ENCODE data around the gene RPL10A. TPM values are rescaled to one million over a fixed set of nuclear protein-coding genes. Genes with fewer than 3 reads are reported as not detected.

The RPL10A gene
- polyA plus RNA-seq, 3 donors = 345 to 1,242 (median 421) TPM

- Histone ChIP-seq H3K79me2 (ENCODE audit: insufficient read depth, low read length) (peaks cover 4% of the 10 kb centered on the region), H3K4me3 (replicated peaks in 1 of 3; ENCODE audit: low read depth in 2 of 3, low read length in 3 of 3) (peak overlapping the region in 2 of 3 experiments; percentile 73 to 84), H4K20me1 (ENCODE audit: insufficient read depth, low read length) (no peaks in the 10 kb centered on the region), H3K4me2 (replicated peaks; ENCODE audit: extremely low read depth, low read length, poor library complexity, severe bottlenecking) (peak overlapping the region; percentile 86), H3K9ac (ENCODE audit: insufficient read depth, low read length, poor library complexity, severe bottlenecking) (no peak overlapping the region), H3K27me3 (ENCODE audit: control insufficient read depth in 2 of 2, insufficient read depth in 2 of 2, low read length in 2 of 2) (peaks cover 0 to 7% of the 10 kb centered on the region in 2 donors), H3K4me1 (ENCODE audit: control insufficient read depth in 1 of 2, insufficient read depth in 2 of 2, low read length in 2 of 2) (peaks cover 29 to 37% of the 10 kb centered on the region in 2 donors), H3K9me3 (replicated peaks in 1 of 2; ENCODE audit: control insufficient read depth in 1 of 2, insufficient read depth in 1 of 2, low read length in 2 of 2) (no peaks in the 10 kb centered on the region), H3K36me3 (replicated peaks in 1 of 2; ENCODE audit: control insufficient read depth in 1 of 2, insufficient read depth in 2 of 2, low read length in 2 of 2) (peaks cover 0 to 15% of the 10 kb centered on the region in 2 donors), H3K27ac (ENCODE audit: low read depth in 1 of 2, low read length in 2 of 2) (no peak overlapping the region), H2AFZ (ENCODE audit: insufficient read depth, low read depth, low read length, poor library complexity, severe bottlenecking) (peak overlapping the region; percentile 82)
- Mint-ChIP-seq H3K27me3 (ENCODE audit: low read depth in 3 of 3) (peaks cover 11 to 23% (median 20%) of the 10 kb centered on the region in 3 donors), H3K9me3 (peaks cover 0 to 2% (median 0%) of the 10 kb centered on the region in 7 donors), H3K4me1 (peaks cover 36% of the 10 kb centered on the region), H3K27ac (no peak overlapping the region), H3K36me3 (peaks cover 20 to 27% of the 10 kb centered on the region in 2 donors), H3K4me3 (peak overlapping the region in 1 of 2 donors; percentile 82)
- intact Hi-C loops (cut with micrococcal nuclease) = no loop called here
- no peak for DNase-seq
- no peak for TF ChIP-seq CTCF (IDR thresholded peaks at IDR 0.05)
- 50% methylated on average over 2 of the region's 3 CpGs for WGBS (ENCODE audit: insufficient coverage)
Observed at GRCh38 chr6:35453236-35453635, 15.0 kb upstream of the RPL10A start.

DNA sequence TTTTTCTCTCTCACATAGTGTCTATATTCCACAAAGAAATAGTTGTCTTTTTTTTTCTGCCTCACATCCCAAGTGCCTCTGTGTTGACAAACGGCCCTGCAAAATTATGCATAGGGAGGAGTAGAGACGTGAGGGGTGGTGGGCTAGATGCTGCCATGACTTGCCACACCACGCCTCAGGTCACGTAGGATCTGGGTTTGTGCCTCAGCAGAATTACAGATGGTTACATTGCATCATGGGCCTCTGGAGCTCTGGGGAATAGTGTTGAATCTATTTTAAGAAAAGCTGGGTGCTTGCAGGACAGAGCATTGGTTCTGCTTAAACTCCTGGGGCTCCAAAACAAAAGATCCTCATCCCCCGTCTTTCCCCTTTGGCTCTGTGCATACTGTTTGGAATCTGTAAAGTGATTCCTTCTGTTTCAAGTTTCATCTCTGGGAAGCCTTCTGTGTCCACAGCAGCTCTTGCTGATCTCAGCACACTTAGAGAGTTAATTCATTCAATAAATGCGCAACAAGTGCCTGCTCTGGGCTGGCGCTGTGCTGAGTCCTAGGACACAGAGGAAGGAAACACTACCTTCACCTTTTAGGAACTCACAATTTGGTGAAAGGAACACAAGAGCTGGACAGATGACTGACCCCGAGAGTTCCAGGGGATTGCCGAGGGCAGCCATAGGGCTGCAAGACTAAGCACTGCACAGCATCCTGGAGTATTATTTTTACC, 13.7 kb upstream of the RPL10A start:
- intact Hi-C loops (cut with micrococcal nuclease) = no loop called here
- no peak overlapping the region for H3K4me2 ChIP-seq (replicated peaks; ENCODE audit: extremely low read depth, low read length, poor library complexity, severe bottlenecking)
- H3K4me3 Mint-ChIP-seq = peak overlapping the region in 1 of 2 donors; percentile 57
- peaks cover 29 to 37% of the 10 kb centered on the region in 2 donors for H3K4me1 ChIP-seq (ENCODE audit: control insufficient read depth in 1 of 2, insufficient read depth in 2 of 2, low read length in 2 of 2)
- H2AFZ ChIP-seq (ENCODE audit: insufficient read depth, low read depth, low read length, poor library complexity, severe bottlenecking) = no peak overlapping the region
- DNase-seq = no peak
- peaks cover 5 to 24% of the 10 kb centered on the region in 2 donors for H3K36me3 ChIP-seq (replicated peaks in 1 of 2; ENCODE audit: control insufficient read depth in 1 of 2, insufficient read depth in 2 of 2, low read length in 2 of 2)
- H3K4me3 ChIP-seq (replicated peaks in 1 of 3; ENCODE audit: low read depth in 2 of 3, low read length in 3 of 3) = no peak overlapping the region
- TF ChIP-seq CTCF (IDR thresholded peaks at IDR 0.05) = no peak
- peaks cover 4% of the 10 kb centered on the region for H3K79me2 ChIP-seq (ENCODE audit: insufficient read depth, low read length)
- H3K27ac ChIP-seq (ENCODE audit: low read depth in 1 of 2, low read length in 2 of 2) = no peak overlapping the region
- WGBS (ENCODE audit: insufficient coverage) = 83% methylated on average over 4 of the region's 9 CpGs
- peaks cover 0 to 2% (median 0%) of the 10 kb centered on the region in 7 donors for H3K9me3 Mint-ChIP-seq
- no peak overlapping the region for H3K9ac ChIP-seq (ENCODE audit: insufficient read depth, low read length, poor library complexity, severe bottlenecking)
- H3K27me3 ChIP-seq (ENCODE audit: control insufficient read depth in 2 of 2, insufficient read depth in 2 of 2, low read length in 2 of 2) = peaks cover 0 to 7% of the 10 kb centered on the region in 2 donors
- no peaks in the 10 kb centered on the region for H4K20me1 ChIP-seq (ENCODE audit: insufficient read depth, low read length)
- H3K27ac Mint-ChIP-seq = peak overlapping the region in 1 of 7 donors; percentile 35
- peaks cover 34% of the 10 kb centered on the region for H3K4me1 Mint-ChIP-seq
- H3K27me3 Mint-ChIP-seq (ENCODE audit: low read depth in 3 of 3) = peaks cover 12 to 21% (median 18%) of the 10 kb centered on the region in 3 donors
- peaks cover 30 to 33% of the 10 kb centered on the region in 2 donors for H3K36me3 Mint-ChIP-seq
- no peaks in the 10 kb centered on the region for H3K9me3 ChIP-seq (replicated peaks in 1 of 2; ENCODE audit: control insufficient read depth in 1 of 2, insufficient read depth in 1 of 2, low read length in 2 of 2)

Measured in CD14-positive monocyte (primary cell).